Activated CD4-positive, alpha-beta T cell treated with anti-CD3 and anti-CD28 coated beads, Interleukin-2, amount 50 U/mL, for 4 hours (primary cell): ENCODE measurements around the gene GLP1R.

Source experiments
- DNase-seq, 2 experiments: peaks; one replicate each; pipeline ENCODE4 v3.0.0-alpha.2; 2020

The GLP1R gene

DNA sequence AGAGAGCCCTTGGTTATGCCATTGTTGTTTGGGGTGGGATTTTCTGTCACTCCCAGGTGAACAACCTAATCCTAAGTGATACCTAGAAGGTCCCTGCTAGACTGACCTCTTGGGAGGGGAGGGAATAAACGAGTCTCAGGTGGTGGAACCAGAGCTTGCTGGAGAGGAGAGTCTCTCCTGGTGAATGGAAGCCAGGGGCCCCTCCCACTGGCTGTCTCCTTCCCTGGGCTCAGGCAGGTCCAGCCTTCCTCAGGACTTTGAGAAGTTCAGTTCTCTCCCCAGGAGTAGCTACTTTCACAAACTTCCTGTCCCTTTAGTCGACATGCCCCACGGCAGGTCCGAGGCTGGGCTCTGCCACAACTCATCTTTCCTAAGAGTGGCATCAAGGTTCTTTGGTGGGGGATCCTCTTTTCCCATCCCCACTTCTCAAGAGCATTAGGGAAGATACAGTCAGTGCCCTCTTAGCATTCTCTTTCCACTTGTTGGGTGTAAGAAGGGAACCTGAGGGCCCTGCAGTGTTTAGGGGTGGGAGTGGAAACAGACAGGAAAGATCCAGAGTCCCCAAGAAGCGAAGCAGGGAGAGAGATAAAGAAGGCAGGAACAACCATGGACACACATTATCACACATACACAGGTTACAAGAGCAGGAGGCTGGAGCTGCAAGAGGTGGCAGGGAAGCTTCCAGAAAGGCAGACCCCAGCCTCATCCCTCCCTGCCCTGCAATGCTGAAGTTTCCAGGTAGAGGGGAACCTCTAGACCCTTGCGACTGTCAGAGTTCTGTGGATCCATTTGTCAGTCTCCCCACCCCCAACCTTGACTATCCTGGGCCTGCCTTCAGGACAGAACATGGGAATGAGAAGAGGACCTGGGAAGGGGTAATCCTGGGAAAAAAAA, 900 bp upstream of the GLP1R start:
- no peak for DNase-seq

DNA sequence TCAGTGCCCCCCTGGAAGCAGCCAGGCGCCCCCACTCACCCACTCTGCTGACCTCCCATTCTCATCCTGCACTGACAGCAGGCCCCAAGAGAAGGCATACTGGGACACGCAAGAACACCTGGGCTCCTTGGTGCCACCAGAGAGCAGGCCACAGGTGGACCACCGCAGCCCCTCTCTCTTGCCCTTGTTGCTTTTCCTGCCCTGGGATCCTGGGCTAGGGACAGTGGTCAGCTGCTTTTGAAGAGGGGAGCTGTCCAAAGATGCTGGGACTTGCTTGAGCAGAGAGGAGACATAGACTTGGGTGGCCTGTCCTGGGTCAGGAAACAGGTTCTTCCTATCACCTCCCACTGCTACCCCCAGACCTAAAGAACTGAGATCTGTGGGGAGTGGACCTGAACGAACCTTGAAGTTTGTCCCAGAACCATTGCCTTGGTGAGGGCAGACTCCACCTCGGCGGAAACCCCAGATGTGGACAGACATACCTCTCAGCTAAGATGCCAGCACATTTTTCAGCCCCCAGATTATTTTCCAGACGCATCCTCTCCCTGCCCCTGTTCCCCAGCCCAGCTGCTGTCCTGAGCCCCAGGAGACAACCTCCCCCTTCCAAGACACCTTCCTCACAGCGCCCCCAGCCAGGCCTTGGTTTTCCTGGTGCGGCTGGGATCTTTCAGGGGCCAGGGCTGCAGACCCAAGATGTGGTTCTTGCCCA, 1.1 kb downstream of the GLP1R start:
- no peak for DNase-seq

DNA sequence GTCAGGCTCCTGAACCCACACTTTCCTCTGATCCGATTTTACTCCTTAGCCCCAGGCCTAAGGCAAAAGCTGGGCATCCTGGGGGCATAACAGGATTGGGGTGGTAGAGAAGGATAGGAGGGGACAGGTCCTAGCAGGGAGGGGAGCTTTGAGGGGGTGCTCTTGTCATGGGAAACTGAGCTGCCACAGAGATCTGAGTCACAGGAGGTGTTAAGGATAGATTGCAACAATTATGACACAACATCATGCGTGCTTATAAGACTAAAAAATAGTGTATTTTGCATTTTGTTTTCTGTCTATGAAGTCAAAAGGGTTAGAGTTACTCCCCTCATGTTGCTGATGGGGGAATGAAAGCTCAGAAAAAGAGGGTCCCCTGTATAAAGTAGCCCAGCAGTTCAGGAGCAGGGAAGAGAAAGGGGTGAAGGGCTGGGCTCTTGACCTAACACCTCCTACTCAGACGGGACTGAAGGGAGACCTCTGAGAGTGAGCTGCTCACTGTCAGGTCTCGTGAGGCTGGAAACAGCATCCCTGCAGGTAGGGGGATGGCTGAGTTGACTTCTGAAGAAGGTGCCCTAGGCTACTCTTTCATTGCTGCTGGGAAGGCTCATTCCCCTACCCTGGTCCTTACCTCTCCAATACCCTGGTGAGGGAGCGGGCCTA, 2.0 kb downstream of the GLP1R start:
- no peak for DNase-seq

DNA sequence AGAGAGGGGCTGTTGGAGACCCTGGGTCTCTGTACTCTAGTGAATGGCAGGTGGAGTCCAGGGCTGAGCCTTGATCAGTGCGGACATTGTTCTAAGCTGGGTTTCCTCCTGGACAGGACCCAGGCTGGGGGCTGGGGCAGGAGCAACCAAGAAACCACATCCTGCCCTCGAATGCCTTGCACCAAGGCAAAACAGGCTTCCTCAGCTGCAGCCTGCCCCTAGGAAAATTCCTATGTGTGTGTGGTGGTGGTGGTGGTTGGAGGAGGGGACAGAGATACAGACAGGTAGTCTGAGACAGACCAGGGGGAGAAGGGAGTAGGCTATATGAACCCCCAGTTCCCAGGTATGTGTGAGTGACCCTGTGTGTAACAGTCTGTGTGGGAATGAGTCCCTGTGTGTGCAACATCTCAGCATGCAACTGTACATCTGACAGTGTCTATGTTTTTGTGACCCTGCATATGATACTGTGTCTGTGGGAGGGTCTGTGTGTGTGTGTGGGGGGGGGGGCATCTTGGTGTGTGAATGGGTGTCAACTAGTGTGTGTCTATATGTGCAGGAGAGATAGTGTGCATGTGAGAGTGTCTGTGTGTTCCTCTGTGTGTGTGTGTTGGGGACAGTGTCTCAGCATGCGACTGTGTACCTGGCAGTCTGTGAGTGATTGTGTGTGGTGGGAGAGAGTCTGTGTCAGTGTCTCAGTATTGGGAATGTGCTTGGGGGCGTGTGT, 3.0 kb downstream of the GLP1R start:
- no peak for DNase-seq

DNA sequence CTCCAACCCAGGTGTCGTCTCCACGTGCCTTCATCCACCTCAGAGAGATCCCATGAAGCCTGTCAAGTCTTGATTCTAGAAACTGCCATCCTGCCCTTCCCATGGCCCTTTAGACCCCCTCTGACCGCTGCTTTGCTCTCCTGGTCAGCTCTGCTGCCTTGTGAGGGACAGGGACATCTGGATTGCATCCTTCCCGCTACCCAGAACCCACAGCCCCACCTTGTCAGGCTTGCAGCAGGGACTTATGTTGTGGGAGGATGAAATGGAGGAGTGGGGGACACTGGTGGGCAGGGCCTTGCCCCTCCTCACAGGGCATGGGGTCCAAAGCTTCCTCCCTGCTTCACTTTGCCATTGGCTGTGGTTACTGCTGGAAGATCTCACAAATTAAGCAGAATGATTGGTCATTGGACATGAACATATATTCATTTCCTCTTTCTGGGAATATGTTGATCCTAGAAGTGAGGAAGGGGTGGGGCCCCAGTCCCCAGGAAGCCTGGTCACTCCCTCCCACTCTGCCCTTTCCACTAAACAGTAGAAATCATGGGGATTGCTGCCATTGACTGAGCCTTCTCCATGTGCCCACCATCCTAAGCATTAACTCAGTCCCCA, 4.5 kb downstream of the GLP1R start:
- no peak for DNase-seq

DNA sequence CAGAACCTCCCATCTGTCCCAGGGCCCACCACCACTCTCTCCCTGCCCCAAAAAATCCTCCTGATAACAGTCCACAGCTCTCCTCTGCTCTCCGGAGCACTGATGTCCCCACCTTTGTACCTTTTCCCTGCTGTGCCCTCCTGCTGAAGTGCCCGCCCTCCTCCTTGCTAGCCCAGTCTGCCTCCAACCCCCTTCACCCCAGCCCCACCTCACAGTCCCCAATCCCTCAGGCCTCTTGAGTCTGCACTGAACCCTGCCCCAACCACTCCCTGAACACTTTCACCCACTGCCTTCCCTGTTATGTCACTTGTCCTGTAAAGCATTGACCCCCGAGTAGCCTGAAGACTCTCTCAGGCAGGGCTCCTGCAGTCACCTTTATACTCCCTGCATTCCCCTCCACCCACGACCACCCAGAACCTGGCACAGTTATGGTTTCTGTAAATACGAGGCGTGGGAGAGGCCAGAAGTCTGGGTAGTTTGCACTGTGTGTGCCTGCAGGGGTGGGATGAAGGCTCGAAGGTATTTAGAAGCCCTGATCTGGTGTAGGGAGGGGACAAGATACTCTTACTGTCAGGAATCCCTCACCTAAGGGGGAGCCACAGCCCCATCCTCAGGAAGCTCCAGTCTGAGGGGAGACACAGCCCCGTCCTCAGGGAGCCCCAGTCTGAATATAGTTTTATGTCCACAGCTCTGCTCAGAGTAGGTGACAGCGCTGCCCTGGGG, 5.4 kb downstream of the GLP1R start:
- no peak for DNase-seq

DNA sequence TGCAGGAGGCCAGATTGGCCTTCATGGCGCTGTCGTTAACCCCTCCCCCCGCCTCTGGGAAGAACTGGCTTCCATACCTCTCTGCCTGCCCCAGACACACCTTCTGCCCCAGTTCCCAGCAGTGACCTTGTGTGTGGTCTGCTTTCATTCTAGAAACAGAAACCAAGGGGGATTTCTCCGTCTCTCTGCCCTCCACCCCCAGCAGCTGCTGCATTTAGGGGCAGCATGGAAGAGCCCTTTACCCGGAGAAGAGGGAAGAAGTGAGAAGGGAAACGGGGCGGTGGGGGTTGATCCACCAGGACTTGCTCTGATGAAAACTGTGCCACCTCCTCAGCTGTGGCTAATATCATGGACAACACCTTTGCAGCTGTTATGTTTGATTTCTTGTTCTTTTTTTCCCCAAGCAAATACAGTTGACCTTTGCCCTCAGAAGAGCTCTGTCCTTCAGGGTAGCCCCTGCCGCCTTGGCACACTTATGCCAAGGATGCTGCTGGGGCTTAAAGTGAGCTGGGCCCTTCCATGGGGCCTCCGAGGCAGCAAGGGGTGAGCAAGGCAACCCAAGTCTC, 6.1 kb downstream of the GLP1R start:
- no peak for DNase-seq

DNA sequence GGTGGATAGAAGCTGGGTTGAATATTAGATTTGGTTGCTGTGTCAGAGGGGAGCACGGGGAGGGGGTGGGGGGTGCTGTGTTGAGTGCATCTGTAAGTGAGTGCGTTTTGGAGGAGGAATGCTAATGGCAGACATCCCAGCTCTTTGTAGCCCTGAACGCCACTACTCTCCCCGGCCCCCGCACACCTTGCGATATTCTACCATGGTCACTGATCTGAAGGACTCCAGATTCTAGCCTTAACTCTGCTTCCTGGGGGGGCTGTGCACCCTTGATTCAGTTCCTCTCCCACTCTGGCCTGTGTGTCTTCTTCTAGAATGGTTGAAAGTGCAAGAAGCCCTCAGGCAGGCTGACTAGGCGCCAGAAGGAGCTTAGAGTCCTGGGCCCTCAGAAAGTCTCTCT, 7.1 kb downstream of the GLP1R start:
- DNase-seq = no peak

DNA sequence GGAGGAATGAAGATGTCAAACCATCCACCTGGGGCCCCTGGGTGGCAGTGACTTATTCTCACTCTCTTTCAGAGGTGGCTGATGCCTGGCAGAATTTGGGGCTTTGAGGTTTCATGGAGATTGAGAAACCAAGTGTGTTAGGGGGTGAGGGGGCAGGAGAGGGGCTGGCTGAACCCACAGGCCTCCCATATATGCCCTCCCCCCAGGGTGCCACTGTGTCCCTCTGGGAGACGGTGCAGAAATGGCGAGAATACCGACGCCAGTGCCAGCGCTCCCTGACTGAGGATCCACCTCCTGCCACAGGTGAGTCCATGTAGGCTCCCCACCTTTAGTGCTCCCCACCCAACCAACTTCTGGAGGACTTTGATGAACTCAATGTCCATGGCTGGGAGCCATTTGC, 7.6 kb downstream of the GLP1R start:
- no peak for DNase-seq

DNA sequence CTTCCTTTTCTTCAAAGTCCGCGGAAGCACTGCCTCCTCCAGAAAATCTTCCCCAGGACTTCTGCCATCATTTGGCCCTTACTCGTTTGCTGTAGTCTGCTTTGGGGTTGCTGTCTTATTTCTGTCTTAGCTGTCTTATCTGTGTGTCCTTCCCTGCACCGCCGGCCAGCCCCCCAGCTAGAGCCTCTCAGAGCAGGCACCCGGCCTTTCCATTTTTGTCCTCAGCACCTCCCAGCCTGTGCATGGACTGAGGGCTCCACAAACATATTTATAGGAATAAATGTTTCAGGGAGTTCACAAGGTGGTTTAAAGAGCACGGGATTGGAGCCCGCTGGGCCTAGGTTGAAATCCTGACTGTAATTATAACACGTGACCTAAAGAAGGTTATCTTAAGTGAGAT, 8.1 kb downstream of the GLP1R start:
- DNase-seq = no peak

DNA sequence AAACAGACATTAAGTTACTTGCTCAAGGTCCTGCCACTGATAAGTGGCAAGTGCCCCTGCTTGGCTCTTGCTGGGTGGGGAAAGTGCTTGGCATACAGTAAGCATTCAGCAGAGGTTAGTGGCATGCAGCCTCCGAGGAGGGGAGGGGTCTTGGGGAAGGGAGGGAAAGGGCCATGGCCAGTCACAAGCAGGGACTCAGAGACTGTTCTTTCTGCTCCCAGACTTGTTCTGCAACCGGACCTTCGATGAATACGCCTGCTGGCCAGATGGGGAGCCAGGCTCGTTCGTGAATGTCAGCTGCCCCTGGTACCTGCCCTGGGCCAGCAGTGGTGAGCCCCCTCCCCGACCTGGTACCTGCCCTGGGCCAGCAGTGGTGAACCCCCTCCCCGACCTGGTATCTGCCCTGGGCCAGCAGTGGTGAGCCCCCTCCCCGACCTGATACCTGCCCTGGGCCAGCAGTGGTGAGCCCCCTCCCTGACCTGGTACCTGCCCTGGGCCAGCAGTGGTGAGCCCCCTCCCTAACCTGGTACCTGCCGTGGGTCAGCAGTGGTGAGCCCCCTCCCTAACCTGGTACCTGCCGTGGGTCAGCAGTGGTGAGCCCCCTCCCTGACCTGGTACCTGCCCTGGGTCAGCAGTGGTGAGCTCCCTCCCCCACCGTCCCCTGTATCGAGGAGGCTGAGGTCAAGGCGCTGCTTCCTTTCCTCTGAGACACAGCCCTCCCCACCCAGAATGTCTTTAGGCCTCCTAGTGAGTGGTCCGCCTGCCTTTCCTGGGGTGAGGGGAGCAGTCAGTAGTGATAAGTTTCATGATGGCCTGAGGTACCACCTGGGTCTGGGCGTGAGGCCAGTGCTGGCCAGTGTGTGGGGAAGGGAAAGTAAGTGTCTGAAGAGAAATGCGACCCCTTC, 8.9 kb downstream of the GLP1R start:
- no peak for DNase-seq

DNA sequence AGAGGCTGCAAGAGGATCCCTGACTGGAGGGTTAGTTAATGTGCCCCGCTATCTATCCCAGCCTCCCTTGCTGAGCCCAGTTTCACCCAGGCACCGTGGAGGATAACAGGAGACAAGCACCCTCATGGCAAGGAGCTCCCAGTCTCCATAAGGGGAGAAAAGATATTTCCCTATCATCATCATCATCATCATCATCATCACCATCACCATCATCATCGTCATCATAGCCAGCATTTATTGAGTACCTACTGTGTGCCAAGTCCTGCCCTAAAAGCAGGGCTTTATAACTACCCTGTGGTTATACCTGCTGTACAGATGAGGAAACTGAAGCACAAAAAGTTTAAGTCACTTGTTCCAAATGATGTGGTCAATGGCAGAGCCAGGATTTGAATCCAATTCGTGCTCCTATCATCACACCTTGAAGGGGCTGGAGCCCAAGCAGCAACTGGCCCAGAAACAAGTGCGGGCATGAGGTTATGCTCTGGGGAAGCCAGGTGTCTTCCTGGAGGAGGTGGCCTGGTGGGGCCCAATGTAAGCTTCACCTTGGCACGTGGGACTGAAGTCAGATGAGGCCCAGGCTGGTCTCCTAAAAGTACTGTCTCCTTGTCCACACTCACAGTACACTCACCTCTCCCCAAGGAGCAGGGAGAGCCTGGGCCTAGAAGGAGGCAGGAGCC, 10.0 kb downstream of the GLP1R start:
- DNase-seq = no peak

DNA sequence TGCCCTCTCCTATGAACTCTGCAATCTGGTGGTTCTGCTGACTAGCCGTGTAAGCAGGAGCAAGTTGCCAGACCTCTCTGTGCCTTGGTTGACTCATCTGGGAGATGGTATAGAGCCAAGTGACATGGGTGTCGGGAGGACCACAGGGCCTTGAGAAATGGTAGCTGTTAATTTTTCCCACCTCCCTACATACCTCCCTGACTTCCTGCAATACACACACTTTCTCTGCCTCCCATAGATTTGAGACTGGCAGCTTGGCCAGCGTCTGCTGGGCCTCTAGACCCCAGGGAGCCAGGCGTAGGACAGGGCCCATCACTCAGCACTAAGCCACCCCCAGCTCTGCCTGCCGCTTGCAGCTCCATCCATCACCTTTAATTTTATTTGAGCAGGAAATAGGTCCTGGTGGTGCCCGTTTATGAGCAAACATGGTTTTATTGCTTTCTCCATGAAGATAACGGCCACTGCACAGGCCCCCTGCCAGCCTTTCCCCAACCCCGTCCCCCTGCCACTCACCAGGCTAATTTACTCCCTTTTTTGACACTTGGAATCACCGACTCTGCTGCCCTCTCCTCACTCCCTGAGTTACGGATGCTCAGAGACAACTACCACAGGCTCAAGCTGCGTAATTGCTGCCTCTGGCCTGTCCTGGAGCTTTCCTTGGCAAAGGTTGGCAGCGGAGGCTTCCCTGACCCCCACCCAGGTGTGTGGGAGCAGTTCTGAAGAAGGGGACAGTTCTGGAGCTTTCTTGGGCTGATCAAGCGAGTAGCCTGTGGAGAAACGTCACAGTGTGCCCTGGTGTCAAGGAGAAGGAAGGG, 11.1 kb downstream of the GLP1R start:
- DNase-seq = no peak

DNA sequence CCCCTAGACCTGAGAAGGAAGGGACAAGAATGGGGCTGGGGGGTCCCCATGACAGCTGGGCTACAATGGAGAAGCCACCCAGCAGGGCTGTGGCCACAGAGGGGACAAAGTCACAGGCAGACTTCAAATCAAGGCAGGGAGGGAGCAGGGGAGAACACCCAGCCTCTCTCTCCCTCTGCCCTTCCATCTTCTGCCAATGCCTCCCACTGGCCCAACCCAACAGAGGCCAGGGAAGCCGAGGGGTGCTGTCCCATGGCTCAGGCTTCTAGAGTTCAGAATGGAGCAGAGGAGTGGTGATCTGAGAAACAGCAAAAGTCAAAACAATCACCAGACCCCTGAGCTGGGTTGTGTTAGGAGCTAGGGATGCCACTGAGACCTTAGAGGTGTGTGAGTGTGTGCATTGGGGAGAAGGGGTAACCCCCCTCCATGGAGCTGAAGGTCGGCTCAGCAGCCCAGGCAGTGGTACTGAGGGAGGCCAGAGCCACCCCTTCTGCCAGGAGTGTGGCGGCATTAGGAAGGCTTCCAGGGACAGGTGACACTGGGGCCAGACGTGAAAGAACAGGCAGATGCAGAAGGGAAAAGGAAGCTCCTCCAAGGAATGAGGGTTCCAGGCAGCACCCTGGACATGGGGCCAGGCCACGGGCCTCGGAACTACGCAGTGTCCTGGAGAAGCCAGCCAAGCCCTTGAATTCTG, 12.0 kb downstream of the GLP1R start:
- no peak for DNase-seq

DNA sequence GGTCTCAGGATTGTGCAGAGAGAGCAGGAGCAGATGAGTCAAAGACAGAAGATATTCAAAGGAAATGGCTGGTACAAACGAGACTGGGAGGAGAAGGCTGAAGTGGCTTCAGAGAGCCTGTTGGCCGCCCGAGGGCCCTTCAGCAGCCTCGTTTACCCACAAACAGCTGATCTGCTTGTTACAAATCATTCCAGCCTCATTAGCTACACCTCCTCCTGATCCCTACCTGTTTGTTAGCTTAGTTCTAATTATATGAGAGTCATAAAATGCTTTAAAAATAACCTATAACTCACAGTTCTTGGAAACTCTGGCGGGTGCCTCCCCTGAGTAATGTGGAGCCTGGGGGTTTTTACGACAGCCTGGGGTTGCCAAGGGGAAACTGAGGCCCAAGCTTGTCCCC, 12.6 kb downstream of the GLP1R start:
- DNase-seq = no peak

DNA sequence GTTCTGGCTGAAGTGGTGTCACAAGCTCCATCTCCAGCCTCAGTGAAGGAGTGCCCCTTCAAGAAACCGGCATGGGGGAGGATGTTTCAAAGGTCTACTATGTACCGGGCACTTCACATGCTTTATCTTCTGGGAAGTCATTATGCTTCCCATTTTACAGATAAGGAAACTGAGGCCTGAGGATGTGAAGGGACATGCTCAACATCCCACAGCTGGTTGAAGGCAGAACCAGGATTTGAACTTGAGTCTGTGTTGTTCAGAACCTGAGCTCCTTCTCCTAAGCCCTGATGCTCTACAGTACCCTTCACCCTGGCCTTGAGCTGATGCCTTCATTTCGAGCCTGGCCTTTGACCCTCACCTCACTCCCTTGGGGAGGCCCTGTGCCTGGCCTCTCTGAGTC, 13.0 kb downstream of the GLP1R start:
- DNase-seq = no peak

DNA sequence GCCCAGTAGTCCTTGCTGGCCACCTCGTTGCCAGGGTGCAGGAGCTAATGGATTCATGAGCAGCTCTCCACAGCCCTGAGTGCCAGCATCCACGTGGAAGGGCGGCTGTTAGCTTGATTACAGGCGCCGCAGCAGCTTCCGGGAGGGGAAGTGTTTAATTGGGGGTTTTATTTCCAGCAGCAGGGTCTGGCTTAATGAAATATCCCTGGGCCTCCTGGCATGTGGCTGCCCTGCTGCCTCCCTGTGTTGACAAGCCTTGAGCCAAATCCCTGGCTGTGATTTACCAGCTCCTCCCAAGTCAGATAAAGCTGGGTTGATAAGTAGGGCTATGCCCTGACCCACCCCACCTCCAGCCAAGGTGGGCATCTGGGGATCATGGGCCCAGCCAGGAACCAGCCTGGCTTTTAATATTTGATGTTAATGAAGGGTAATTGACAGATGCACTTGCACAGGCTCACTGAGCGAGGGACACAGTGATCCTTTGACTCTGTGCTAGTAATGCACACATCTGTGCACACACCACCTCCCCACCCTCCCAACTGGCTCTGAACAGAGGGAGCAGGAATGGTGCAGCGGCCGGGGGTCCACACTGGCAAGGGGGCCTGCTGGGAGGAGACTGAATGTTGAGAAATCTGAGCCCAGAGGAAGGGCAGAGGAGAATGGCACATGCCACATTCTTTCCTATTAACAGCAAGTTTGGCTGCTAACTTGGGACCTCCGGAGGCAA, 13.6 kb downstream of the GLP1R start:
- no peak for DNase-seq

DNA sequence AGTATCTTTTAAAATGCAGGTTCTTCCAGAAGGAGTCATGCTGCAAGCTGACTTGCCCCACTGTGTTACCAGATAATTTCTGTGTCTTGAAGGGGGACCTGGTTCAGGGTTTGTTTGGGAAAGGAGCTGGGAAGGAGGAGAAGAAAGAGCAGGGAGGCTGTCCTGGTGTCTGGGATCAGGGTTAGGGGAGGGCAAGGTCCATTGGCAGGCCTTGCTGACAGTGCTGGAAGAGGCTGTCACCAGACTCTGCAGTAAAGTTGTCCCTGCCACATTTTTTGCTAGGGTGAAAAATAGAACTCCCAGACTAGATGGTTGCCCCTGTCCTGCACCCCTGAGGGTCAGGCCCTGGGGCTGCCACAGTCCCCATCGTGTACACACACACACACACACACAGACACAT, 14.9 kb downstream of the GLP1R start:
- DNase-seq = no peak
